ENCODE results near the gene ATG4A. TPM values are rescaled to one million over a fixed set of nuclear protein-coding genes. Genes with fewer than 3 reads are reported as not detected.

Gene ATG4A
- total RNA-seq, 1 experiment from 2014 or later = 6.4 TPM

DNA sequence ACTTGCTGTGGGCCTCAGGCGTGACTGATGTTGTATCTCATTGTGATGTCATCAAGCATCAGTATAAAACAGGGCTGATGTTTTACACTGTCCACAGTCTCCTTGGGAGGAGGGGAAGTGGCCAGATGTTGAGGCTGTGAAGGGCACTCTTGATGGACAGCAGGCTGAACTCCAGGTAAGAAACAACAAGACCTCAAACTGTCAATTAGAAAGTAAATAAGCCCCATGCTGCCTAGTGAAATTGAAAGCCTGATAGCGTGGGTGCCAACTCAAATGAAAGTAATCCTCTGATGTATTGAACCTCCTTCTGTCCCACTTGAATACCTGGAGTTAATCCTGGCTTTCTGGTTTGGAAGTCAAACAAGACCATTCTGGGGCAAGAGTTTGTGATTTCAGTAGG, 27.0 kb upstream of the ATG4A start:
- H3K36me3 Mint-ChIP-seq (ENCODE audit: insufficient read depth in 1 of 3, low read depth in 3 of 3) = 0 out of 7 replicates have a peak, but pooled peaks cover 0 to 4% (median 0%) of the 10 kb centered on the region in 3 experiments
- TF ChIP-seq, protein P1, sequence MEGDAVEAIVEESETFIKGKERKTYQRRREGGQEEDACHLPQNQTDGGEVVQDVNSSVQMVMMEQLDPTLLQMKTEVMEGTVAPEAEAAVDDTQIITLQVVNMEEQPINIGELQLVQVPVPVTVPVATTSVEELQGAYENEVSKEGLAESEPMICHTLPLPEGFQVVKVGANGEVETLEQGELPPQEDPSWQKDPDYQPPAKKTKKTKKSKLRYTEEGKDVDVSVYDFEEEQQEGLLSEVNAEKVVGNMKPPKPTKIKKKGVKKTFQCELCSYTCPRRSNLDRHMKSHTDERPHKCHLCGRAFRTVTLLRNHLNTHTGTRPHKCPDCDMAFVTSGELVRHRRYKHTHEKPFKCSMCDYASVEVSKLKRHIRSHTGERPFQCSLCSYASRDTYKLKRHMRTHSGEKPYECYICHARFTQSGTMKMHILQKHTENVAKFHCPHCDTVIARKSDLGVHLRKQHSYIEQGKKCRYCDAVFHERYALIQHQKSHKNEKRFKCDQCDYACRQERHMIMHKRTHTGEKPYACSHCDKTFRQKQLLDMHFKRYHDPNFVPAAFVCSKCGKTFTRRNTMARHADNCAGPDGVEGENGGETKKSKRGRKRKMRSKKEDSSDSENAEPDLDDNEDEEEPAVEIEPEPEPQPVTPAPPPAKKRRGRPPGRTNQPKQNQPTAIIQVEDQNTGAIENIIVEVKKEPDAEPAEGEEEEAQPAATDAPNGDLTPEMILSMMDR (conservative IDR thresholded peaks at IDR 0.05) = no peak

More for the DNA sequence above, 27.0 kb upstream of the ATG4A start:
- Histone ChIP-seq H2AK5ac (ENCODE audit: insufficient read length, low read length) (no peak overlapping the region), H2BK12ac (ENCODE audit: insufficient read length, low read depth, low read length) (no peak overlapping the region), H3T11ph (ENCODE audit: low read length) (no peak overlapping the region), H3K4me1 (ENCODE audit: insufficient read depth, low read length) (no peaks in the 10 kb centered on the region), H3K9ac (ENCODE audit: extremely low read depth, insufficient read length, low read length) (no peak overlapping the region), H3K79me2 (ENCODE audit: insufficient read depth, low read length) (no peaks in the 10 kb centered on the region), H2BK20ac (ENCODE audit: low read depth, low read length, poor library complexity, severe bottlenecking) (no peak overlapping the region), H3K23ac (ENCODE audit: insufficient read length, low read depth, low read length) (no peak overlapping the region), H4K20me1 (ENCODE audit: control insufficient read depth, insufficient read depth, insufficient read length) (no peaks in the 10 kb centered on the region), H3K9me3 (ENCODE audit: control insufficient read depth, low read depth, low read length) (no peaks in the 10 kb centered on the region), H2BK15ac (ENCODE audit: low read depth, low read length) (no peak overlapping the region), H3K79me1 (ENCODE audit: insufficient read depth, low read depth, low read length, poor library complexity, severe bottlenecking) (no peaks in the 10 kb centered on the region), H2BK5ac (ENCODE audit: insufficient read length, low read length) (no peak overlapping the region), H3K27me3 (ENCODE audit: insufficient read depth, low read length) (no peaks in the 10 kb centered on the region), H3K27ac (ENCODE audit: insufficient read length, low read depth, low read length) (no peak overlapping the region), H3K23me2 (ENCODE audit: insufficient read length, low read depth, low read length, poor library complexity, severe bottlenecking) (no peaks in the 10 kb centered on the region), H3K14ac (ENCODE audit: insufficient read depth, low read length) (no peak overlapping the region), H2BK120ac (ENCODE audit: low read depth, low read length, poor library complexity, severe bottlenecking) (no peak overlapping the region), H4K5ac (ENCODE audit: insufficient read length, low read depth, low read length) (no peak overlapping the region), H3K56ac (ENCODE audit: insufficient read length, low read depth, low read length) (no peak overlapping the region), H2AFZ (ENCODE audit: low read length) (no peak overlapping the region), H3K4ac (ENCODE audit: low read depth, low read length) (no peak overlapping the region), H4K8ac (replicated peaks; ENCODE audit: insufficient read length, low read depth, low read length) (no peak overlapping the region), H3K18ac (ENCODE audit: insufficient read length, low read depth, low read length) (no peak overlapping the region), H3K4me2 (ENCODE audit: insufficient read depth, insufficient read length, low read length) (no peak overlapping the region), H4K91ac (ENCODE audit: insufficient read length, low read depth, low read length) (no peak overlapping the region)
- Mint-ChIP-seq H3K9me3 (peaks cover 0 to 6% of the 10 kb centered on the region in 2 experiments; a peak in 2 of 5 replicates), H3K4me1 (peaks cover 13 to 37% of the 10 kb centered on the region in 2 experiments), H3K27me3 (ENCODE audit: low read depth) (peaks cover 2% of the 10 kb centered on the region), H3K4me3 (no peak overlapping the region), H3K27ac (no peak overlapping the region)
- no peak for DNase-seq
- no CpG with 5 or more reads among the region's 2 CpGs for WGBS (ENCODE audit: extremely low coverage, insufficient read length, low lambda C conversion rate)

All from H9 (cell line).